ENCODE results near the gene ANKMY2.

Gene ANKMY2

DNA sequence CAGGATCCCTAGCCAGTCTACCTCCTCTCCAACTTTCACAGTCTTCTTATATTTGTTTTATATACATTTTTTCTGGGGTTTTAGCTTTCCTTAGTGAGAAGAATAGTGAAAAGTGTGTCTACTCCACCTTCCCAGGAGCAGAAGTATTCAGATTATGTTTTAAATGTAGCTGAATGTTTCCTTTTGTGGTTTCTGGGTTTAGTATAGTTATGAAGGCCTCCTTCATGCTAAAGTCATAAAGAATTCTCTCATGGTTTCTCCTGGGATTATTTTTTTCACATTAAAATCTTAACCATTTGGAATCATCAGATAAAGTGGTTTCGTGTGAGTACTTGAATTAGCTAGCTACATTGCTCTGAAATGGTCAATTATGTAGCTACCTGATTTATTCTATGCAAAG, 50.9 kb downstream of the ANKMY2 start:
- no peak overlapping the region for H3K4me3 ChIP-seq (ENCODE audit: low read length in 2 of 2)
- no peaks in the 10 kb centered on the region for H3K9me3 ChIP-seq (ENCODE audit: control insufficient read depth in 2 of 2, low read length in 2 of 2)
- no peaks in the 10 kb centered on the region for H3K4me1 ChIP-seq (ENCODE audit: control insufficient read depth, insufficient read depth, low read length)
- H3K27ac ChIP-seq (ENCODE audit: low read length): no peak overlapping the region
- no peak overlapping the region for H3K9ac ChIP-seq (ENCODE audit: low read length in 2 of 2)
- no peaks in the 10 kb centered on the region for H3K27me3 ChIP-seq (ENCODE audit: control insufficient read depth in 1 of 2, insufficient read depth in 2 of 2, low read length in 2 of 2)
- peaks cover 0 to 3% of the 10 kb centered on the region in 2 donors for H3K36me3 ChIP-seq (ENCODE audit: control insufficient read depth in 2 of 2, insufficient read depth in 2 of 2, low read length in 2 of 2)

DNA sequence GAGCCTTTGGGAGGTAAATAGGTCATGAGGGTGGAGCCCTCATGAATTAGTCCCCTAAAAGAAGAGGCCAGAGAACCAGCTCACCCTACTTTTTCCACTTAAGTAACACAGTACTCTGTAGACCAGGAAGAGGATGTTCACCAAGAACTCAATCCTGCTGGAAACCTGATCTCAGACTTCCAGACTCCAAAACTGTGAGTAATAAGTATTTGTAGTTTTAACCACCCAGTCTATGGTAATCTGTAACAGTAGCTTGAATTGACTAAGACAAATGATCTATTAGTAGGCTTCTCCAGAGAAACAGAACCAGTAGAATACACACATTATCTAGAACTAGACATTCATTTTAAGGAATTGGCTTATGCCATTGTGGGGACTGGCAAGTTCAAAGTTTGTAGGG, 51.5 kb downstream of the ANKMY2 start:
- H3K9ac ChIP-seq (ENCODE audit: low read length in 2 of 2): no peak overlapping the region
- H3K27ac ChIP-seq (ENCODE audit: low read length): no peak overlapping the region
- H3K27me3 ChIP-seq (ENCODE audit: control insufficient read depth in 1 of 2, insufficient read depth in 2 of 2, low read length in 2 of 2): no peaks in the 10 kb centered on the region
- H3K4me1 ChIP-seq (ENCODE audit: control insufficient read depth, insufficient read depth, low read length): no peaks in the 10 kb centered on the region
- H3K4me3 ChIP-seq (ENCODE audit: low read length in 2 of 2): no peak overlapping the region
- no peaks in the 10 kb centered on the region for H3K9me3 ChIP-seq (ENCODE audit: control insufficient read depth in 2 of 2, low read length in 2 of 2)
- peaks cover 0 to 3% of the 10 kb centered on the region in 2 donors for H3K36me3 ChIP-seq (ENCODE audit: control insufficient read depth in 2 of 2, insufficient read depth in 2 of 2, low read length in 2 of 2)

DNA sequence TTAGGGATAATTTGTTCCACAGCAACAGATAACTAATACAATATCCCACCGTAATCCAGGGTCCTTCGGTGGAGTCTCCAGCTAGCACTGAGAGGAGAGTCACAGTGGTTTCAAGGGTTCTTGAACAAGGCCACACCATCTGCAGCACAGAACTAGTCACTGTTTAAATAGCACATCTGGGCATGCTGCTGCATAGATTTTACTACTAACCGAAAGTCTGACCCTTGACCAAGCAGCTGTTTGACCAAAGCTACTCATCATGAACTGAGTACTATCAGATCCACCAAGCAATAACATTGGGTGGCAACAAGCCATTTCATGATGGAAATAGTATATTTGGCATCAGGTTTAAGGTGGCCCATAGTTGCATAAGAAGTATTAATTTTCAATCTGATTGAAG, 53.2 kb downstream of the ANKMY2 start:
- Histone ChIP-seq H3K27ac (ENCODE audit: low read length) (no peak overlapping the region), H3K9me3 (ENCODE audit: control insufficient read depth in 2 of 2, low read length in 2 of 2) (no peaks in the 10 kb centered on the region), H3K9ac (ENCODE audit: low read length in 2 of 2) (no peak overlapping the region), H3K4me3 (ENCODE audit: low read length in 2 of 2) (no peak overlapping the region), H3K4me1 (ENCODE audit: control insufficient read depth, insufficient read depth, low read length) (no peaks in the 10 kb centered on the region), H3K27me3 (ENCODE audit: control insufficient read depth in 1 of 2, insufficient read depth in 2 of 2, low read length in 2 of 2) (no peaks in the 10 kb centered on the region), H3K36me3 (ENCODE audit: control insufficient read depth in 2 of 2, insufficient read depth in 2 of 2, low read length in 2 of 2) (peaks cover 0 to 3% of the 10 kb centered on the region in 2 donors)

DNA sequence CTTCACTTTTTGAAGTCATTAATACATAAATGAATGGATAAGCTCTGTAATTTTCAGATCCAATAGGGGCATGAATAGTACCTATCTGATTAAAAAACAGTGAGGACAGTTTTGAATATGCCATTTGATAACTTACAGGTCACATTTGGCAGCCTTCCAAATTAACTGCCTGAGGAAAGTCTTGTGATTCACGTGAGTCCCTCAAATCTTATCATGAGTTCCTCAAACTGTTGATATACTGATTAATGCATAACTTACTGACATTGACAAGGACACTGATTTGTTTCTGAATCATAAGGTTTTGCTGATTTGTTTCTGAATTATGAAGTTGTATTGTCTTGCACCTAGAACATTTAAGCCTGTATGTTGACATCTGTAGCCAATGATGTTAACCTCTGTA, 55.1 kb downstream of the ANKMY2 start:
- no peaks in the 10 kb centered on the region for H3K4me1 ChIP-seq (ENCODE audit: control insufficient read depth, insufficient read depth, low read length)

DNA sequence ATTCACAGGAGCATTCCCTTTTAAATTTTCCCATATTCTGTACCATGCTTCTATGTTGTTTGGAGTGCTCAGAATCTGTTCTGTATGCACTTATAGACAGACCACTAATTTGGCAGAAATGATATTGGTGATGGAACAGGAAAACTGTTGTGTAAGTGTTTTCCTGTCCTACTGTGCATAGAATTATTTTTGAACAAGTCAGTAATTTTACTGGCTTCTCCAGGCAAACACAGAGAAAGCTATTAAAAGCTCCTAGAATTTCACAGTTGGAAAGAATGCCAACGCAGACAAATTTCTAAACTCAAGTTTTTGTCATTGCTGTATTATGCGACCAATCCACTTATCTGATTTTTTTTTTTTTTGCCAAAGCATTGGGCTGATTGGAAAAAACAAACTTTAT, 55.7 kb downstream of the ANKMY2 start:
- no peak overlapping the region for H3K27ac ChIP-seq (ENCODE audit: low read length)
- H3K4me1 ChIP-seq (ENCODE audit: control insufficient read depth, insufficient read depth, low read length): no peaks in the 10 kb centered on the region
- no peak overlapping the region for H3K4me3 ChIP-seq (ENCODE audit: low read length in 2 of 2)
- H3K27me3 ChIP-seq (ENCODE audit: control insufficient read depth in 1 of 2, insufficient read depth in 2 of 2, low read length in 2 of 2): no peaks in the 10 kb centered on the region
- H3K36me3 ChIP-seq (ENCODE audit: control insufficient read depth in 2 of 2, insufficient read depth in 2 of 2, low read length in 2 of 2): no peaks in the 10 kb centered on the region
- no peak overlapping the region for H3K9ac ChIP-seq (ENCODE audit: low read length in 2 of 2)
- H3K9me3 ChIP-seq (ENCODE audit: control insufficient read depth in 2 of 2, low read length in 2 of 2): no peaks in the 10 kb centered on the region

More for the DNA sequence above, 55.1 kb downstream of the ANKMY2 start:
- Histone ChIP-seq H3K9ac (ENCODE audit: low read length in 2 of 2) (no peak overlapping the region), H3K4me3 (ENCODE audit: low read length in 2 of 2) (no peak overlapping the region), H3K36me3 (ENCODE audit: control insufficient read depth in 2 of 2, insufficient read depth in 2 of 2, low read length in 2 of 2) (no peaks in the 10 kb centered on the region), H3K27me3 (ENCODE audit: control insufficient read depth in 1 of 2, insufficient read depth in 2 of 2, low read length in 2 of 2) (no peaks in the 10 kb centered on the region), H3K27ac (ENCODE audit: low read length) (no peak overlapping the region), H3K9me3 (ENCODE audit: control insufficient read depth in 2 of 2, low read length in 2 of 2) (no peaks in the 10 kb centered on the region)

DNA sequence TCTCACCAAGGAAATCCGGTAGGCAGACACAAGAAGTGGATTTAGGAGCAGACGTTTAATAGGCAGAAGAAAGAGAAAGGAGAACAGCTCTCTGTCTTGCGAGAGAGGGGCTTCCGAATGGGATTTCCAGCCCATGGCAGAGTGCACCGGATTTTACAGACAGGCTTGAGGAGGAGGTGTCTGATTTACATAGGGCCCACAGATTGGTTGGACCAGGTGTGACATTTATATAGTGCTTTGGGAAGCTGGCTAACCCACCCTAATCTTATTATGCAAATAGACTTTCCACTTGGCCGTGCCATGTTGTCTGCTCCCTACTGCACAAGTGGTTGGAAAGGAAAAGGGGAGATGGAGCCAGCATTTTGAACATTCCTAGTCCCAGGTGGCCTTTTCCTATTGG, 57.8 kb downstream of the ANKMY2 start:
- H3K27me3 ChIP-seq (ENCODE audit: control insufficient read depth in 1 of 2, insufficient read depth in 2 of 2, low read length in 2 of 2): no peaks in the 10 kb centered on the region
- no peaks in the 10 kb centered on the region for H3K9me3 ChIP-seq (ENCODE audit: control insufficient read depth in 2 of 2, low read length in 2 of 2)
- no peaks in the 10 kb centered on the region for H3K36me3 ChIP-seq (ENCODE audit: control insufficient read depth in 2 of 2, insufficient read depth in 2 of 2, low read length in 2 of 2)
- no peaks in the 10 kb centered on the region for H3K4me1 ChIP-seq (ENCODE audit: control insufficient read depth, insufficient read depth, low read length)
- H3K4me3 ChIP-seq (ENCODE audit: low read length in 2 of 2): no peak overlapping the region
- no peak overlapping the region for H3K9ac ChIP-seq (ENCODE audit: low read length in 2 of 2)
- no peak overlapping the region for H3K27ac ChIP-seq (ENCODE audit: low read length)

DNA sequence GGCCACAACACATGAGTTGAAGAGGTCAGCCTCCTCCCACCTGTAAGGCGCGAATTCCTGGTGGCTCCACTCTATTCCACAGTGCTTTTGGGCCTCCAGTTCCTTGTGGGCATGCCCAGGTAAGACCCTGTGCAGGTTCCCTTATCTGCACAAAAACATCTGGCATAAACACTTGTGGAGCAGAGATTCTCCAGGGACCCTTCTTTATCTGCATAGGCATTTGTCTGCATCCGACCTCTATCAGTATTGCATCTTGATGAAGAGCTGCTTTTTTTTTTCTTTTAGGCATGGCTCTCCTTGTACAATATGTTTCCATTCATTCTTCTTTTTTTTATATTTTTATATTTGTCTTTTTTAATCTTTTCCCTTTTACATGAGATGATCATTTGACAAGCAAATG, 58.4 kb downstream of the ANKMY2 start:
- Histone ChIP-seq H3K4me3 (ENCODE audit: low read length in 2 of 2) (no peak overlapping the region), H3K27me3 (ENCODE audit: control insufficient read depth in 1 of 2, insufficient read depth in 2 of 2, low read length in 2 of 2) (no peaks in the 10 kb centered on the region), H3K27ac (ENCODE audit: low read length) (no peak overlapping the region), H3K4me1 (ENCODE audit: control insufficient read depth, insufficient read depth, low read length) (no peaks in the 10 kb centered on the region), H3K36me3 (ENCODE audit: control insufficient read depth in 2 of 2, insufficient read depth in 2 of 2, low read length in 2 of 2) (no peaks in the 10 kb centered on the region), H3K9ac (ENCODE audit: low read length in 2 of 2) (no peak overlapping the region), H3K9me3 (ENCODE audit: control insufficient read depth in 2 of 2, low read length in 2 of 2) (no peaks in the 10 kb centered on the region)

DNA sequence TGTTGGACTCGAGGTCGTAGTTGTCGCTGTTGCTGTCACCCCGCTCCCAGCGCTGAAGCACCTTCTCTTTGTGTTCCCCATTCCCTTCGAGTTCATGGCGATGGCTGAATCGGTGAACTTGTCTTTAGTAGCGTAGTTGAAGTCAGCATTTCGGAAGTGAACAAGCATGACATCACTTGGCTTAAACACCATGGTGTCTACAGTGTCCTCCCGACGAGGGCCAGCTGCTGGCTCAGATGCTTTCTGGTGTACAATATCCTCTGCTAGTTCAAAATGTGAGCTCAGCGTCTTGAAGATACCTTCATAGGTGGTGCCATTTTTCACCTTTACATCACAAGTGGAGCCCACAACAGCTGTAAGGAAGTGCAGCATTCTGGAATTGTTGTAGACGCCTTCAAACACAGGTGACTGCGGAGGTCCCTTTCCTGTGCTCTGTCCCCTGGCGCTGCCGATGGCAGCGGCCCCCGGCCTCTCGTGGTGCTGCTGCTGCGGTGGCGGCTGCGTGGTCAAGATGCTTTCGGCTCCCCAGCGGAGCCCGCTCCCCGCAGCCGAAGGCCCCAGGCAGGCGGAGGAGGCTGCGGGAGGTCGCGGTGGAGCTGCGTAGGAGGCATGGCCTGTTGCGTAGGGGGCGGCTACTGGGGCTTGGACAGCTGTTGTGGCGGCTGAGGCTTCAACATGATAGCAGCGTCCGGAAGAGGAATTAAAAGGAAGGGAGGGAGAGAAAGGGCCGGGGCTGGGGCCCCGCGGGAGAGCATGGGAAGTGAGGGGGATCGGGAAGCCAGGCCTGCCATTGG, 59.3 kb downstream of the ANKMY2 start:
- no peak overlapping the region for H3K27ac ChIP-seq (ENCODE audit: low read length)
- no peak overlapping the region for H3K4me3 ChIP-seq (ENCODE audit: low read length in 2 of 2)
- no peaks in the 10 kb centered on the region for H3K36me3 ChIP-seq (ENCODE audit: control insufficient read depth in 2 of 2, insufficient read depth in 2 of 2, low read length in 2 of 2)
- H3K4me1 ChIP-seq (ENCODE audit: control insufficient read depth, insufficient read depth, low read length): no peaks in the 10 kb centered on the region
- no peaks in the 10 kb centered on the region for H3K9me3 ChIP-seq (ENCODE audit: control insufficient read depth in 2 of 2, low read length in 2 of 2)
- no peak overlapping the region for H3K9ac ChIP-seq (ENCODE audit: low read length in 2 of 2)
- H3K27me3 ChIP-seq (ENCODE audit: control insufficient read depth in 1 of 2, insufficient read depth in 2 of 2, low read length in 2 of 2): no peaks in the 10 kb centered on the region

DNA sequence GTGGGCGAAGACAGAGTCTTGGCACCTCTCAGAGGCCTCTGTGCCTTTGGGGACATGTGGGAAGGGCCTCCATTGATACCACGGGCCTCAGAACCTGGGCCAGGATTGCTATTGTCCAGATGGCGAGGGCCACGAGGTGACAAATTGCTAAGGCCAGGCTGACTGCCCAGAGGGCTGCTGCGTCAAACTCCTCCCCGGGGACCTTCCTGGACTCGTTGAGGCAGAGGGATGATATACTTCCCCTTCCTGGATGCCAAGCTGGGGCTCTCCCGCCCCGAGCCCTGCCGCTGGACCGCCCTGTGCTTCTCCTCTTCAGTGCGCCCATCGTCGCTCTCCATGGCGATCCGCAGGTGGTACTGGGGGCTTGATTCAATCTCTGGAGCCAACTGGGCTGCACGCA, 60.0 kb downstream of the ANKMY2 start:
- H3K9me3 ChIP-seq (ENCODE audit: control insufficient read depth in 2 of 2, low read length in 2 of 2): no peaks in the 10 kb centered on the region
- H3K36me3 ChIP-seq (ENCODE audit: control insufficient read depth in 2 of 2, insufficient read depth in 2 of 2, low read length in 2 of 2): no peaks in the 10 kb centered on the region
- H3K4me1 ChIP-seq (ENCODE audit: control insufficient read depth, insufficient read depth, low read length): no peaks in the 10 kb centered on the region
- no peak overlapping the region for H3K27ac ChIP-seq (ENCODE audit: low read length)
- no peaks in the 10 kb centered on the region for H3K27me3 ChIP-seq (ENCODE audit: control insufficient read depth in 1 of 2, insufficient read depth in 2 of 2, low read length in 2 of 2)
- H3K4me3 ChIP-seq (ENCODE audit: low read length in 2 of 2): no peak overlapping the region
- no peak overlapping the region for H3K9ac ChIP-seq (ENCODE audit: low read length in 2 of 2)

GRCh38 chr7:16583834-16584233, 61.7 kb downstream of the ANKMY2 start:
- no peaks in the 10 kb centered on the region for H3K4me1 ChIP-seq (ENCODE audit: control insufficient read depth, insufficient read depth, low read length)

GRCh38 chr7:16581286-16581685, 64.3 kb downstream of the ANKMY2 start:
- no peak overlapping the region for H3K4me3 ChIP-seq (ENCODE audit: low read length in 2 of 2)
- no peaks in the 10 kb centered on the region for H3K36me3 ChIP-seq (ENCODE audit: control insufficient read depth in 2 of 2, insufficient read depth in 2 of 2, low read length in 2 of 2)
- H3K27me3 ChIP-seq (ENCODE audit: control insufficient read depth in 1 of 2, insufficient read depth in 2 of 2, low read length in 2 of 2): no peaks in the 10 kb centered on the region
- no peak overlapping the region for H3K27ac ChIP-seq (ENCODE audit: low read length)
- no peaks in the 10 kb centered on the region for H3K4me1 ChIP-seq (ENCODE audit: control insufficient read depth, insufficient read depth, low read length)
- H3K9me3 ChIP-seq (ENCODE audit: control insufficient read depth in 2 of 2, low read length in 2 of 2): no peaks in the 10 kb centered on the region
- no peak overlapping the region for H3K9ac ChIP-seq (ENCODE audit: low read length in 2 of 2)

More at GRCh38 chr7:16583834-16584233, 61.7 kb downstream of the ANKMY2 start:
- Histone ChIP-seq H3K36me3 (ENCODE audit: control insufficient read depth in 2 of 2, insufficient read depth in 2 of 2, low read length in 2 of 2) (no peaks in the 10 kb centered on the region), H3K27me3 (ENCODE audit: control insufficient read depth in 1 of 2, insufficient read depth in 2 of 2, low read length in 2 of 2) (no peaks in the 10 kb centered on the region), H3K27ac (ENCODE audit: low read length) (no peak overlapping the region), H3K4me3 (ENCODE audit: low read length in 2 of 2) (no peak overlapping the region), H3K9me3 (ENCODE audit: control insufficient read depth in 2 of 2, low read length in 2 of 2) (no peaks in the 10 kb centered on the region), H3K9ac (ENCODE audit: low read length in 2 of 2) (no peak overlapping the region)

Data from stomach smooth muscle (tissue), 2 donors.